GM12801 (cell line): Measurements from ENCODE around the gene ING5.

Experiments used
- TF ChIP-seq, protein P1 (sequence below): IDR thresholded peaks from one replicate; pipeline ENCODE4 v1.5.1; 2011; ENCODE audit warnings: control low read depth; ENCODE audit not compliant: insufficient read length; ENCODE audit errors: extremely low read depth

ING5 gene

DNA sequence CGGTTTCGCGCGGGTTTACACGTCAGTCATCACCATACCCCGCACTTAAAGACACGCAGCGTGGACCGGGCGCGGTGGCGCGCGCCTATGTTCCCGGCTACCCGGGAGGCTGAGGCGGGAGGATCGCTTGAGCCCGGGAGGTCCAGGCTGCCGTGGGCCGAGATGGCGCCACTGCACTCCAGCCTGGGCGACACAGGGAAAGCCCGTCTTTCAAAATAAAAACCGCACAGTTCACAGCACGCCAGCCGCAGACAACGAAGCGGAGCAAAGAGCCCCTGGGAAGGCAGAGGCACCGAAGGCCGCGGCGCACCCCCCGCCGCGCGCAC is 15.6 kb upstream of the ING5 start:
- TF ChIP-seq, protein P1, sequence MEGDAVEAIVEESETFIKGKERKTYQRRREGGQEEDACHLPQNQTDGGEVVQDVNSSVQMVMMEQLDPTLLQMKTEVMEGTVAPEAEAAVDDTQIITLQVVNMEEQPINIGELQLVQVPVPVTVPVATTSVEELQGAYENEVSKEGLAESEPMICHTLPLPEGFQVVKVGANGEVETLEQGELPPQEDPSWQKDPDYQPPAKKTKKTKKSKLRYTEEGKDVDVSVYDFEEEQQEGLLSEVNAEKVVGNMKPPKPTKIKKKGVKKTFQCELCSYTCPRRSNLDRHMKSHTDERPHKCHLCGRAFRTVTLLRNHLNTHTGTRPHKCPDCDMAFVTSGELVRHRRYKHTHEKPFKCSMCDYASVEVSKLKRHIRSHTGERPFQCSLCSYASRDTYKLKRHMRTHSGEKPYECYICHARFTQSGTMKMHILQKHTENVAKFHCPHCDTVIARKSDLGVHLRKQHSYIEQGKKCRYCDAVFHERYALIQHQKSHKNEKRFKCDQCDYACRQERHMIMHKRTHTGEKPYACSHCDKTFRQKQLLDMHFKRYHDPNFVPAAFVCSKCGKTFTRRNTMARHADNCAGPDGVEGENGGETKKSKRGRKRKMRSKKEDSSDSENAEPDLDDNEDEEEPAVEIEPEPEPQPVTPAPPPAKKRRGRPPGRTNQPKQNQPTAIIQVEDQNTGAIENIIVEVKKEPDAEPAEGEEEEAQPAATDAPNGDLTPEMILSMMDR, result no peak

DNA sequence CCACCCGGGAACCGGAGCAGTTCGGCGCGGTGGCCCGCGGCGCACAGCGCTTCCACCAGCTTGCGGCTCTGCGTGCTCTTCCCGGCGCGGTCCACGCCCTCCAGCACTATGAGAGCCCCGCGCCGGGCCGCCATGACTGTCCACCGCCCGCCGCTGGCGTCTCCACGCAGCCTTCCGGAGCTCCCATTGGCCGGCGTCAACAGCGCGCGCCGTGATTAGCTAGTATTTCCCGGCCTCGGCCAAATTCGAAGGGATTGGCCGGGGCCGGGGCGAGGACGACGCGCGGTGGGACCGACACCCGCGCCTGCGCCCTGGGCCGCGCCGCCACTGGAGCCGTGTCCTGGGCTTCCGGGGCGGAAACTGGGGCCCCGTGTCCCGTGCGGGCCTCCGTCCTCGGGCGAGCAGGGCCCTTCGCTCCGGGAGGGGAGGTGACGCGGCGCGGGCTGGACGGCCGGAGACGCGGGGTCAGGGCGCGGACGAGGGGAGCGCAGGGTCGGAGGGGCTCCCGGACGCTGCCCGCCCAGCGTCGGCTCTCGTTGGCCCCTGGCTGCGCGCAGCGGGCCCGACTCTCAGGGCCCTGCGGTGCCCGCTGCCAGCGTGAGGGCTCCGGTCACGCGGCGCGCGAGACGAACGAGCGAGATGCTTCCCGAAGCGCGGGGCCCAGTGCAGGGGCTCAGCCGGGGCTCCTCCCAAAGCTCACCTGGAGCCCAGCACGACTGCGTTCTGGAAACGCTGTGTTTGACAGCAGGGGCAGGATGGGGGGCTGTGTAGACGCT is 15.0 kb upstream of the ING5 start, which contains the start of gene DTYMK:
Gene DTYMK, minus strand, starts transcription at position 166 of the 776 bp plus-strand sequence. Its CDS starts 32 bp downstream, at position 134.
- TF ChIP-seq, protein P1, result no peak

DNA sequence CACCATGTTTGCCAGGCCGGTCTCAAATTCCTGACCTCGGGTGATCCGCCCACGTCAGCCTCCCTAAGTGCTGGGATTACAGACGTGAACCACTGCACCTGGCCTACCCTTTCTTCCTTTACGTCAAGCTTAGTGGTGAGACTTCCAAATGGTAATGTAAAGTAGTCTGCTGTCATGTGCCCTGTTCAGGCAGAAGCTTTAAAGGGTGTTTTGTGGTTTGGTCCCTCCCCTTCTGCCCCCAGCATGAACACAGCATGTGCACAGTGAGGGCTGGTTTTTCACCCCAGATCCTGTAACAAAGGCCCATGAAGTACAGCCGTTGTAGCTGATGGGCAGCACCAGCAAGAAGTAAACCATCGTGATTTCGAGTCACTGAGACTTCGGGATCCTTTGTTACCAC is 12.5 kb upstream of the ING5 start:
- TF ChIP-seq, protein P1, result no peak

DNA sequence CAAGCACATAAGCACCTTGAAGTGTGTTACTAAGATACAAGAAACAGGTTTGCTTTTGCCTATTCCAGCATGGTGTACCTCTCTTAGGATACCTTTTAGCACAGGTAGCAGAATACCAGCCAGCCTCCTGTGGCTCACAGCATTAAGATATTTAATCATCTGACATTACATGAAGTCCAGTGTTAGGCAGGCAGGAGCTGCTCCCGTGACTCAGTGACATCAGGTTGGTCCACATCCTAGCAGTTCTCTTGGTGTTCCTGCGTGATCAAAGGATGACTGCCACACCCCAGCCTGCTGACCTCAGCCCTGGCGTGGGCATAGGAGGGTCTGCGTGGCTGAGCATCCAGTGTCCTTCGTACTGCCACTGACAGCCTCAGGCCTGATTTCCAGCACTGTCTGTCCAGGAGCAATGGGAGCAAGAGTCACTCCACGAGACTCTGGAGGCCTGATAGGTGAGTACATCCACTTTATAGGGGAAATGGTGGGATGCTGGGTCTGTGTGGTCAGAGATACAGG is 11.6 kb upstream of the ING5 start:
- TF ChIP-seq, protein P1, result no peak

DNA sequence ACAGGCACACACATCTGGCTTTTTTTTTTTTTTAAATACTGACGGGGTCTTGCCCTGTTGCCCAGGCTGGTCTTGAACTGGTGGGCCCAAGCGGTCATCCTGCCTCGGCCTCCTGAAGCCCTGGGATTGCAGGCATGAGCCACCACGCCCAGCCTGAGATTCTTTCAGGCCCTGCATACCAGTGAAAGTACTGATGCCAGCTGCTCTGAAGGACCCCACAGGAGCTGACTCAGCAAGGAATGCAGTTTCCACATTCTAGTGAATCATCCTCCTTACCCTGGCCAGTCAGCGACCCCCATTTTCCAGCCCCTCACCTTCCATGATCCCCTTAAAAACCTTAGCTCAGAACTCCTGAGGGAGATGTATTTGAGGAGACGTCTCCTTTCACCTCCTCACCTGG is 9.4 kb upstream of the ING5 start:
- TF ChIP-seq, protein P1, result no peak

DNA sequence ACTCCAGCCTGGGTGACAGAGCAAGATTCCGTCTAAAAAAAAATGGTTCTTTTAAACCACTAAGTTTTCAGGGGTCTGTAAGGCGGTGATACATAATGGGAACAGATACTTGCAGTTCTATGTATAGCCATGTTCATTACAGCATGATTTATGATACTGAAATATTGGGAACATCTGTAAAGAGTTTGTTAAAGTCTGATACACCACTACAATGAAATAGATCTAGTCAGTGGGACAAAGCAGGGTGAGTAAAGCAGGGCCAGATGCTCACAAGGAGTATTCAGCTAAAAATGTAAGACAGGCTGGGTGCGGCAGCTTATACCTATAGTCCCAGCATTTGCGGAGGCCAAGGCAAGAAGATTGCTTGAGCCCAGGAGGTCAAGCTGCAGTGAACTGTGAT is 6.2 kb upstream of the ING5 start:
- TF ChIP-seq, protein P1, result no peak

DNA sequence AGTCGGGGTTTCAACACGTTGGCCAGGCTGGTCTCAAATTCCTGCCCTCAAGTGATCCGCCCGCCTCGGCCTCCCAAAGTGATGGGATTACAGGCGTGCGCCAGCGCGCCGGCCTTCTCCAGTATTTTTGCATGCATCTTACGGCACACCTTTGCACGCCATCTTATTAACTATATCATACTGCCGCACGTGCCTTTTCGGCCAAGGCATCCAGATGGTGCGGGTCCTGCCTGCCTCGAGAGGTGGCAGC is 765 bp upstream of the ING5 start:
- TF ChIP-seq, protein P1, result no peak
